CD4-positive, alpha-beta T cell treated with Interleukin-6 at 100 ng/mL for 8 hours (primary cell): Measurements from ENCODE around the gene MCTP2.

Experiments used
- DNase-seq: peaks from one replicate; pipeline ENCODE4 v3.0.0-alpha.2; 2020; ENCODE audit warnings: mixed read lengths, low spot score

The MCTP2 gene

GRCh38 chr15:94230883-94231722, at the start of gene MCTP2:
MCTP2 (plus strand) TSS chr15:94231561; CDS start chr15:94298266, 66,705 bp downstream.
- DNase-seq: peak; percentile 82

- no peak for DNase-seq
These were observed 48.5 kb upstream of the MCTP2 start for GRCh38 chr15:94182883-94183282.

GRCh38 chr15:94185547-94186236, 45.7 kb upstream of the MCTP2 start:
- no peak for DNase-seq

- no peak for DNase-seq
These were observed 44.5 kb upstream of the MCTP2 start for GRCh38 chr15:94186770-94187331.

- DNase-seq: no peak
These were observed 37.5 kb upstream of the MCTP2 start for GRCh38 chr15:94193906-94194305.

GRCh38 chr15:94196531-94196930, 34.8 kb upstream of the MCTP2 start:
- no peak for DNase-seq

- no peak for DNase-seq
These were observed 32.7 kb upstream of the MCTP2 start for GRCh38 chr15:94198633-94199032.

GRCh38 chr15:94199725-94200124, 31.6 kb upstream of the MCTP2 start:
- no peak for DNase-seq

- DNase-seq: no peak
These were observed 28.1 kb upstream of the MCTP2 start for GRCh38 chr15:94203306-94203705.

- DNase-seq: no peak
These were observed 26.0 kb upstream of the MCTP2 start for GRCh38 chr15:94205366-94205765.

- DNase-seq: peak; percentile 3
These were observed 24.7 kb upstream of the MCTP2 start for GRCh38 chr15:94206463-94207167.

GRCh38 chr15:94212291-94212690, 19.1 kb upstream of the MCTP2 start:
- DNase-seq: no peak

GRCh38 chr15:94225616-94226015, 5.7 kb upstream of the MCTP2 start:
- DNase-seq: no peak

- DNase-seq: no peak
These were observed 2.8 kb upstream of the MCTP2 start for GRCh38 chr15:94228611-94229010.

GRCh38 chr15:94229591-94230369, 1.6 kb upstream of the MCTP2 start:
- peak; percentile 55 for DNase-seq

- DNase-seq: no peak
These were observed 904 bp upstream of the MCTP2 start for GRCh38 chr15:94230431-94230882.

- no peak for DNase-seq
These were observed 535 bp downstream of the MCTP2 start for GRCh38 chr15:94231723-94232468.

- no peak for DNase-seq
These were observed 2.1 kb downstream of the MCTP2 start for GRCh38 chr15:94233441-94233840.

- no peak for DNase-seq
These were observed 2.9 kb downstream of the MCTP2 start for GRCh38 chr15:94234300-94234699.

- no peak for DNase-seq
These were observed 3.7 kb downstream of the MCTP2 start for GRCh38 chr15:94235041-94235440.

GRCh38 chr15:94235646-94236045, 4.3 kb downstream of the MCTP2 start:
- DNase-seq: no peak
